GM21825 (cell line): Measurements from ENCODE around the gene DOCK3.
"Not testable (repeated sequence)": the region's sequence is repeated elsewhere in the genome, so short reads cannot be mapped to it uniquely, and the experiment has no call there.

Source experiments
- ATAC-seq: cut with Tn5 transposase; IDR thresholded peaks from one replicate; pipeline ENCODE4 v1.9.1; 2021; ENCODE audit warnings: mild to moderate bottlenecking, moderate library complexity; ENCODE audit not compliant: unreplicated experiment

The DOCK3 gene

DNA sequence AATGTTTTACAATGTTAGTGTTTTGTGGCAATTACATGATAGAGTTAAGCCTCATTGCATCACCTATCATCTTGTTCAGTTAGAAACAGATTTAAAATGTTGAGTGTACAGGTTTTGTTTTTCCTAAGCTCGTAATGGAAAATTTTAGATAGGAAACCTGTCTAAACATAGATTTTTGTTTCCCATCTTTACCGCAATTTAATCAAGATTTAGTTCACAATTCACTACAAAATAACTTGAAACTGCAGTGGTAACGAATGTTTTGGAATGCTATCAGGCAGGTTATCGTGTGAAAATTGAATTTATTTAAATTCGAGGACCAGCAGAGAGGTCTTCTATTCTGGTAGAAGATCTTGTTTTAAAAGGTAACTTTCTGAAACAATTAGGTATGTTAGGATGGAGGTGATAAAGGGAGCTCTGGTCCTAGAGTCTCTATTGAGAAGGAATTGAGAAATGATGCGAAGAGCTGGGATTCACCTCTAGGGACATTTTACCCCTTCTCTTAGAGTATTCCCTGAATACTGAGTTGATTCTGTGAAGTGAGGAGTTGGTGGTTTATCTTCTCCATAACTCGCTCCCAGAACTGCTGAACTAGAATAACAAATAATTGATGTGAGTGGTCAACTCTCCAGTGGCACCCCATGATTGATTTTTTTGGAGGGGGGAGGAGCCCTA, 1.4 kb downstream of the DOCK3 start:
- no peak for ATAC-seq

- ATAC-seq: no peak
Measured at GRCh38 chr3:50687127-50687751, 12.5 kb downstream of the DOCK3 start.

DNA sequence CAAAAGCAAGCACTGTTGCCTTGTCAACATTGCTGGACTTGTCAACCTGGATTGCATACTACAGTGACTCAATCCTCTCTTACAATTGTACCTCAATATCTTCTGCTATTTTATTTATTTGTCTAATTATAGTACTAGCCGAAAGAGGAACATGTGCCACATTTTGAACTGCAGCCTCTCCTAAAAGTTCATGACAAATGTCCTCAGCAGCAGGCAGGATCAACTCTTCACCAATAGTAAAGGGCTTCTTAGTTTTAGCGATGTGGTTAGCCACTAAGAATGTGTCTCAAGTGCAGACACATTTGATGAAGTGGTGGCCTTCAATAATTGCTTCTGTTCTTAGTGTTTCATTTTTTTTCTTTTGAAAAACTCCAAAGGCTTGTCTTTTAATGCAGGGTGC, 13.2 kb downstream of the DOCK3 start:
- ATAC-seq: no peak

GRCh38 chr3:50688602-50689001, 13.9 kb downstream of the DOCK3 start:
- ATAC-seq: not testable (repeated sequence)

DNA sequence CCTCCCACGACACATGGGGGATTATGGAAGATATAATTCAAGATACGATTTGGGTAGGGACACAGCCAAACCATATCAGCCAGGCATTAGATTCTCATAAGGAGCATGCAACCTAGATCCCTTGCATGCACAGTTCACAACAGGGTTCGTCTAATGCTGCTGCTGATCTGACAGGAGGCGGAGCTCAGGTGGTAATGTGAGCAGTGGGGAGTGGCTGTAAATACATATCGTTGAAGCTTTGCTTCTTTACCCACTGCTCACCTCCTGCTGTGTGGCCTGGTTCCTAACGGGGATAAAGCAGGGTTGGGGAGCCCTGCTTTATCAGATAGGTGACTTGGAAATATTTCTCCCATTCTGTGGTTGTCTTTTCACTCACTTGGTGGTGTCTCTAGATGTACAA, 14.8 kb downstream of the DOCK3 start:
- ATAC-seq: no peak

DNA sequence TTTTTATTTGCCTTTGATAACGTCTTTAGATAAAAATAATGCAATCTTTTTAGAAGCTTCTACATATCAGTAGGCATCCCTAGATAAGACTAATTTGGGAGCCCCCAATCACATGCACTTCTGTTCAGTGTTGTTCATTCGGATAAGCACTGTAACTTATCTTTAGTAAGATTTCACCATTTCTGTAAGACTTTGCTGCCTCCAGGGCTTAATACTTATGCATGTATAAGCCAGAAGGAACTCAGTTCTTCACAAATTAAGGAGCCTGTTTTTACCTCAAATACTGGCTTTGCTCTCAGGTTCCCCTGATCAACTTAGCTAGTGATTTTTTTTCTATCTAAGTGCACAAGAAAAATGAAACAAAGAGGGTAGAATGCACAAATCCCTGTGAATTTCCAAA, 20.3 kb downstream of the DOCK3 start:
- no peak for ATAC-seq

DNA sequence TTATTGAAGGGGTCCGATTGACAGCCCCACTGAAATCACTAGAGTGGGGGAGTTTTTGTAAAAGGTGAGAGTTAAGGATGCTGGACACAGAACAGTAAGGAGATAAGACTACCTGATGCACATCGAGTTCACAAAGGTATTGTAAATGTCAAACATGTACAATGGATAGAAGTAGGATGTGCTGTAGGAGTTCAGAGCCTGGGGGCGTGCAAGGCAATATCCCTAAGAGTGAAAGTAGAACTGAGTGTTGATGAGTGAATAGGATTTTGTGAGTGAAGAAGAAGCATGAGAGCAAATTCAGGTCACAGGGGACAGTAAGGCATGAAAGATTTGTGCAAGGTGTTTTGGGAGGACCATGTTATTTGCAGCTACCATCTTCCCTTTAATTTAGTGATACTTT, 21.5 kb downstream of the DOCK3 start:
- ATAC-seq: no peak

GRCh38 chr3:50698269-50698668, 23.5 kb downstream of the DOCK3 start:
- no peak for ATAC-seq

DNA sequence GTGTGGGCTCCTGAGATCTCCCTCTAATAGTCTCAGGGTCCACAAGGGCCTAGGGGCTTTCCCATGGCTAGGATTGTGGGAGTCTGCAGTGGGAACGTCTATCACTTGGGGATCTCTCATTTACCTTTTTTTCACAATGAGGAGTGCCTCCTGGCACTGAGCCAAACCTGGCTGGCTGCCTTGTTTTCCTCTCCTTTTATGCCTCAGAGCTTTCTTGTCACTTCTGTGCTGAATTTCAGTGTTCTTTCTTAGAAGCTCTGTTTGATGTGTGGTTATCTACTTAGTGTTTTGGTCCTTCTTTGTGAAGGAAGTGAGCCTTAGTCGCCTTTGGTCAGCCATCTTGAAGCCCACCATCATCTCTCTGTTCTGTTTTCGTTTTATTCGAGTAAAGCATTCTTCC, 33.9 kb downstream of the DOCK3 start:
- ATAC-seq: no peak

- ATAC-seq: no peak
Measured at GRCh38 chr3:50714946-50715345, 40.2 kb downstream of the DOCK3 start.

DNA sequence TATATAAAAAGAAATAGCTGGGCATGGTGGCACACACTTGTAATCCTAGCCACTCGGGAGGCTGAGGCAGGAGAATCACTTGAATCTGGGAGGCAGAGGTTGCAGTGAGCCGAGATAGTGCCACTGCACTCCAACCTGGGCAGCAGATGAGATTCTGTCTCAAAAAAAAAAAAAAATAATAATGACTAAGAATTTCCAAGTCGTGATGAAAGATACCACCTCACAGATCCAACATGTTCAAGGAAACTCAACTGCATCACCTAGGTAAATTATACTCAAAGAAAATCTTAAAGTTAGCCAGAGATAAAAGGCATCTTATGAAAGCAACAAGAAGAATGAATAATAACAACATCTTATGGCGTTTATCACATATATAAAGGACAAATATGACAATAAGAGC, 50.1 kb downstream of the DOCK3 start:
- no peak for ATAC-seq

DNA sequence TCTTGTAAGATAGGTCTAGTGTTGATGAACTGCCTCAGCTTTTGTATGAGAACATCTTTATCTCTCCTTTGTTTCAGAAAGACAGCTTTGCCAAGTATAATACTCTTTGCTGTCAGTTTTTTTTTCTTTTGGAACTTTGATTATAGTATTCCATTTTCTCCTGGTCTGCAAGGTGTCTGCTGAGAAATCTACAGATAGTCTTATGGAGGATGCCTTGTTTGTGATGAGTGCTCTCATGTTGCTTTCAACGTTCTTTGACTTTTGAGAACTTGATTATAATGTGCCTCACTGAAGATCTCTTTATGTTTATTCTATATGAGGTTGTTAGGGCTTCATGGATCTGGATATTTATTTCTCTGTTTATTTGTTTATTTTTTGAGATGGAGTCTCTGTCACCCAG, 60.3 kb downstream of the DOCK3 start:
- ATAC-seq: no peak

- no peak for ATAC-seq
Measured at GRCh38 chr3:50737193-50737905, 62.6 kb downstream of the DOCK3 start.

DNA sequence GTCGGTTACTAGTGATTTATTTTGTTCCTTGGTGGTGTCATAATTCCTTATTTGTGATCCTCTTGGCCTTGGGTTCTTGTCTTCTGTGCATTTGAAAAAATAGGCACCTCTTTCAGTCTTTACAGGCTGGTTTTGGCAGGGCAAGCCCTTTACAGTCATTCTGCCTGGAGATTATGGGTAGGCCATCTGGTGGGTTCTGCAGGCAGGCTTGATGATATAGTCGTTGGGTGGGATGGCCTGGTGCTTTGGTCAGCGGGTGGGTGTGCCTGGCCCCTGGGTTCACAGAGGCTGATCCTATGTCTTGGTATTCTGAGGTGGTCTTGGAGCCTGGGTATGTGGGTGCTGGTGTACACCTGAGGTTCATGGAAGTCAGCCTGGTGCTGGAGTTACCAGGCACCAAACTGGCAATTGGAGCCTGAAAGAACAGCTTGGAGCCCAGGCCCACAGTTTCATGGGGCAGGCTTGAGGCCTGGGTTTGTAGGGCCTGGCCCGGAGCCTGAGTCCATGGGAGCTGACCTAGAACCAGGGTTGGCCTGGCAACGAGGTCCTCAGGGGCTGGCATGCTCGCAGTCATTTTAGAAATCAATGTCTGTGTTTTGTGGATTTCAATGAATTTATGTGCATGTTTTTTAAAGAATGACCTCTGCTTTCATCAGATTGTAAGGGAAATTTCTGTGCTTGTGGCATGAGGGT, 63.3 kb downstream of the DOCK3 start:
- no peak for ATAC-seq

DNA sequence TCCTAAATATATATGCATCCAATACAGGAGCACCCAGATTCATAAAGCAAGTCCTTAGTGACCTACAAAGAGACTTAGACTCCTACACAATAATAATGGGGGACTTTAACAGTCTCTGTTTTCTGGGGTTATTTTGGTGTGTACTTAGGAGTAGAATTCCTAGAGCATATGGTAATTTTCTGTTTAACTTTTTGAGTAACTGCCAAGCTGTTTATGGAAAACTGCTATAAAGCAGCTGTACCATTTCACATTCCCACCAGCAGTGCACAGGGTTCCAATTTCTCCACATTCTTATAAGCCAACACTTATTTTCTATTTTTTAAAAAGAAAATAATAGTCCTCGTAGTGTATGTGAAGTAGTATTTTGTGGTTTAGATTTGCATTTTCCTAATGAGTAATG, 68.9 kb downstream of the DOCK3 start:
- no peak for ATAC-seq

- no peak for ATAC-seq
Measured at GRCh38 chr3:50749822-50750221, 75.1 kb downstream of the DOCK3 start.

- no peak for ATAC-seq
Measured at GRCh38 chr3:50759015-50759414, 84.3 kb downstream of the DOCK3 start.

- ATAC-seq: no peak
Measured at GRCh38 chr3:50777680-50778079, 103.0 kb downstream of the DOCK3 start.

DNA sequence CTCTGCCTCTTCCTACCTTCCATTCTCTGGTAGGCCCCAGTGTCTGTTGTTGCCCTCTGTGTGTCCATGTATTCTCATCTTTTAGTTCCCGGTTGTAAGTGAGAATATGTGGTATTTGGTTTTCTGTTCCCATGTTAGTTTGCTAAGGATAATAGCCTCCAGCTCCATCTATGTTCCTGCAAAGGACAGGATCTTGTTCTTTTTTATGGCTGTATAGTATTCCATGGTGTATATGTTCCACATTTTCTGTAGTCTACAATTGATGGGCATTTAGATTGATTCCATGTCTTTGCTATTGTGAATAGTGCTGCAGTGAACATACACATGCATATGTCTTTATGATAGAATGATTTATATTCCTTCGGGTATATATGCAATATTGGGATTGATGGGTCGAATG, 107.0 kb downstream of the DOCK3 start:
- ATAC-seq: not testable (repeated sequence)

DNA sequence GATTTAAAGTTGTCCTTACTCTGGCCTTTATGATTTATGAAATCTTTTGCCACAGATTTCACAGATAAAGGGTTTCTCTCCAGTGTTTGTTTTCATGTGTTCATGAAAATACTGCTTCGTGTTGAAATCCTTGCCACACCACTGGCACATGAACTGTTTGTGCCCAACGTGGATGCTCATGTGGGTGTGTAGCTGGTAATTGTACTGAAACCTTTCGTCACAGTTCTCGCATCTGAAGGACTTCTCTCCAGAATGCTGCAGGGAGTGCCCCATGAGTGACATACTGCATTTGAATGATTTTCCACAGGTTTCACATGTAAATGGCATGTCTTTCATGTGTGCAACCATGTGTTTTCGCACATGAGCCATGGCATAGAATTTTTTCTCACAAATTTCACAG, 111.9 kb downstream of the DOCK3 start:
- no peak for ATAC-seq

- not testable (repeated sequence) for ATAC-seq
Measured at GRCh38 chr3:50790894-50791293, 116.2 kb downstream of the DOCK3 start.

GRCh38 chr3:50792568-50792967, 117.8 kb downstream of the DOCK3 start:
- ATAC-seq: no peak
